Effector memory CD8-positive, alpha-beta T cell (primary cell): ENCODE measurements around the gene MRPL27.

ENCODE experiments used
- ATAC-seq: fragments of 150-1000 bp; cut with Tn5 transposase; replicated peaks from 2 replicates; pipeline ENCODE4 v1.10.0; 2021; ENCODE audit warnings: mild to moderate bottlenecking, moderate library complexity
- DNase-seq, 3 experiments: peaks; one replicate each; pipeline ENCODE4 v3.0.0; 2021
- H3K27ac Mint-ChIP-seq, 2 donors: one replicate each; pipeline ENCODE4 v1.8.0; 2022; ENCODE audit warnings: mild to moderate bottlenecking in 2 of 2, mixed read lengths in 2 of 2, moderate library complexity in 2 of 2
- H3K27me3 Mint-ChIP-seq, 2 donors: one replicate each; pipeline ENCODE4 v1.8.0; 2022; ENCODE audit warnings: mixed read lengths in 2 of 2
- H3K36me3 Mint-ChIP-seq: one replicate; pipeline ENCODE4 v1.8.0; 2022; ENCODE audit warnings: mild to moderate bottlenecking, moderate library complexity, mixed read lengths; ENCODE audit not compliant: insufficient read depth
- H3K4me1 Mint-ChIP-seq, 2 donors: one replicate each; pipeline ENCODE4 v1.8.0; 2022; ENCODE audit warnings: low read depth in 2 of 2, mixed read lengths in 2 of 2
- H3K4me3 Mint-ChIP-seq, 2 donors: one replicate each; pipeline ENCODE4 v1.8.0; 2022; ENCODE audit warnings: mild to moderate bottlenecking in 2 of 2, mixed read lengths in 2 of 2, moderate library complexity in 2 of 2
- H3K9me3 Mint-ChIP-seq, 2 donors: one replicate each; pipeline ENCODE4 v1.8.0; 2022; ENCODE audit warnings: mixed read lengths in 2 of 2

MRPL27 gene

GRCh38 chr17:50379351-50380132 is 6.6 kb upstream of the MRPL27 start:
- Mint-ChIP-seq H3K27ac (no peak overlapping the region), H3K4me1 (peaks cover 0 to 8% of the 10 kb centered on the region in 2 donors), H3K9me3 (no peaks in the 10 kb centered on the region), H3K4me3 (no peak overlapping the region), H3K36me3 (peaks cover 38% of the 10 kb centered on the region), H3K27me3 (no peaks in the 10 kb centered on the region)
- DNase-seq (no peak), ATAC-seq (no peak)

GRCh38 chr17:50375858-50376538 is 3.0 kb upstream of the MRPL27 start:
- no peak for ATAC-seq
- H3K27ac Mint-ChIP-seq, result no peak overlapping the region
- H3K36me3 Mint-ChIP-seq, result peaks cover 23% of the 10 kb centered on the region

DNA sequence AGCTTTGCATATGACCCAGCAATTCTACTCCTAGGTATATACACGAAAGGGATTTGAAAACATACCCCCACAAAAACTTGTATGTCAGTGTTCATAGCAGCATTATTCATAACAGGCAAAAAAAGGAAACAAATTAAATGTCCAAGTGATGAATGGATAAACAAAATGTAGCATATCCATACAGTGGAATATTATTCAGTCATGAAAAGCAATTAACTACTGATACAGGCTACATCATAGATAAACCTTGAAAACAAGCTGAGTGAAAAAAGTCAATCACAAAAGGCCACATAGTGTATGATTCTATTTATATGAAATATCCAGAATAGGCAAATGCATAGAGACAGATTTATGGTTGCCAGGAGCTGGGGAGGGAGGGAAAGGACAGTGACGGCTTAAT is 721 bp upstream of the MRPL27 start:
- DNase-seq, result no peak
- peak overlapping the region; percentile 96 to 99 for H3K4me3 Mint-ChIP-seq
- H3K27ac Mint-ChIP-seq, result peak overlapping the region; percentile 98
- H3K27me3 Mint-ChIP-seq, result no peaks in the 10 kb centered on the region
- peaks cover 26% of the 10 kb centered on the region for H3K36me3 Mint-ChIP-seq
- no peaks in the 10 kb centered on the region for H3K9me3 Mint-ChIP-seq
- no peak for ATAC-seq
- peaks cover 22% of the 10 kb centered on the region in 2 donors for H3K4me1 Mint-ChIP-seq

More at GRCh38 chr17:50375858-50376538, 3.0 kb upstream of the MRPL27 start:
- H3K4me1 Mint-ChIP-seq, result peaks cover 22% of the 10 kb centered on the region in 2 donors
- no peaks in the 10 kb centered on the region for H3K9me3 Mint-ChIP-seq
- H3K27me3 Mint-ChIP-seq, result no peaks in the 10 kb centered on the region
- H3K4me3 Mint-ChIP-seq, result no peak overlapping the region
- DNase-seq, result no peak

DNA sequence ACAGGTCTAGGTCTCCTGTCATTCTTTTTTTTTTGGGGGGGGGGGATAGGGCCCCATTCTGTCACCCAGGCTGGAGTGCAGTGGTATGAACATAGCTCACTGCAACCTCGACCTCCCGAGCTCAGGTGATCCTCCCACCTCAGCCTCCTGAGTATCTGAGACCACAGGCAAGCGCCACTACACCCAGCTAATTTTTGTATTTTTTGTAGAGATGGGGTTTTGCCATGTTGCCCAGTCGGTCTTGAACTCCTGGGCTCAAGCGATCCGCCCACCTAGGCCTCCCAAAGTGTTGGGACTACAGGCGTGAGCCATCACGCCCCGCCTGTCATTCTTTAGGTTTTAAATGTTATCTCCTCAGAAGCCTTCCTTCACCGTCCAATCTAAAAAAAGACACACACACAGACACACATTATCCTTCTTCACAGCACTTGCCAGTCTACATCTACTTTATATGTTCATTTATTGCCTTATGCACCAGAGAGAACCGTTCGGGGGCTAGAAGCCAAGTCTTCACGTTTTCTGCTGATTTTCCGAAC is 694 bp downstream of the MRPL27 start:
- peak overlapping the region; percentile 98 for H3K27ac Mint-ChIP-seq
- H3K9me3 Mint-ChIP-seq, result no peaks in the 10 kb centered on the region
- H3K4me1 Mint-ChIP-seq, result peaks cover 22 to 24% of the 10 kb centered on the region in 2 donors
- H3K36me3 Mint-ChIP-seq, result peaks cover 37% of the 10 kb centered on the region
- no peaks in the 10 kb centered on the region for H3K27me3 Mint-ChIP-seq
- ATAC-seq, result no peak
- no peak for DNase-seq
- H3K4me3 Mint-ChIP-seq, result peak overlapping the region; percentile 96 to 99

- H3K27ac Mint-ChIP-seq, result peak overlapping the region; percentile 38 to 98
- H3K4me1 Mint-ChIP-seq, result peaks cover 22 to 24% of the 10 kb centered on the region in 2 donors
- H3K4me3 Mint-ChIP-seq, result peak overlapping the region; percentile 96 to 99
- ATAC-seq (no peak), DNase-seq (no peak)
- peaks cover 37% of the 10 kb centered on the region for H3K36me3 Mint-ChIP-seq
- no peaks in the 10 kb centered on the region for H3K9me3 Mint-ChIP-seq
- H3K27me3 Mint-ChIP-seq, result no peaks in the 10 kb centered on the region
Observed at GRCh38 chr17:50371526-50371925, 1.5 kb downstream of the MRPL27 start.

DNA sequence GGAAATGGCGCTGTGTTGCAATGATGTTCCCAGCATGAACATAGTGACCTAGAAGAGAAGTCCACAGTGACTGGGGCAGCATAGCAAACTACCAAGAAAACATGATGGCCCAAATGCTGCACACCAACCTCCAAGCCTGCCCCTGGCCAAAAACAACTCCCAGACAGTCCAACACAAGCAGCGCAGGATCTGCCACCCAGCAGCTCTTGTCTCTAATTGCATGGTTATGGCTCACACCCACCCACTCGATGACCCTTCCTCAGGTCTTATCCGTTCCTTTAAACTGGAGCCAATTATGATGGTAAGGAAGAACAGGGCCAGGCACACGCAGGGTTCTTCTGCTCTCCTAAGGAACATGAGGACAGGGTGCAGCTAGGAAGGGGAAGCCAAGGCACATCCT is 2.9 kb downstream of the MRPL27 start:
- DNase-seq (no peak), ATAC-seq (no peak)
- no peak overlapping the region for H3K4me3 Mint-ChIP-seq
- no peaks in the 10 kb centered on the region for H3K27me3 Mint-ChIP-seq
- H3K9me3 Mint-ChIP-seq, result no peaks in the 10 kb centered on the region
- H3K4me1 Mint-ChIP-seq, result peaks cover 22 to 24% of the 10 kb centered on the region in 2 donors
- no peak overlapping the region for H3K27ac Mint-ChIP-seq
- peaks cover 37% of the 10 kb centered on the region for H3K36me3 Mint-ChIP-seq

DNA sequence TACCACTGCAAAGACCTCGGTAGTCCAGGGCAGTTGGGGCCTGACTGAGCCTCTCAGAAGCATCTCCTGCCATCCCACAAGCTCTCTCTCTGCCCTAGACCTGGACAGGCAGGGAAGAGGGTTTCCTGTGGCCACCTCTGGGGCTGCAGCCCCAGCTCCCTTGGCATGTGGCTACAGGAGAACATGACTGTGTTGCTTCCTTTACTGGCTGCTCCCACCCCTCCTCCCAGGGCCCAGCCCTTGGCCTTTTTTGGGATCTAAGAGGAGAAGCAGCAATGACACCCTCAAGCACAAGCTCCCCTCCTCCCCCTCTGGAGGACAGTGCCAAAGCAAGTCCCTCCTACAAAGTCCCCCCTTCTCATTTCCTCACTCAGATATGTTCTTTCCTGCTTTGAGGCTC is 5.6 kb downstream of the MRPL27 start:
- H3K36me3 Mint-ChIP-seq, result peaks cover 30% of the 10 kb centered on the region
- H3K27me3 Mint-ChIP-seq, result no peaks in the 10 kb centered on the region

GRCh38 chr17:50365649-50366393 is 7.2 kb downstream of the MRPL27 start:
- peaks cover 20% of the 10 kb centered on the region for H3K36me3 Mint-ChIP-seq
- no peak overlapping the region for H3K4me3 Mint-ChIP-seq
- H3K9me3 Mint-ChIP-seq, result no peaks in the 10 kb centered on the region
- ATAC-seq (no peak), DNase-seq (no peak)
- peaks cover 9 to 10% of the 10 kb centered on the region in 2 donors for H3K4me1 Mint-ChIP-seq
- no peaks in the 10 kb centered on the region for H3K27me3 Mint-ChIP-seq
- no peak overlapping the region for H3K27ac Mint-ChIP-seq

More for the DNA sequence above, 5.6 kb downstream of the MRPL27 start:
- Mint-ChIP-seq H3K4me3 (no peak overlapping the region), H3K9me3 (no peaks in the 10 kb centered on the region), H3K27ac (no peak overlapping the region), H3K4me1 (peaks cover 15 to 16% of the 10 kb centered on the region in 2 donors)
- ATAC-seq, result no peak
- no peak for DNase-seq

GRCh38 chr17:50365165-50365564 is 7.8 kb downstream of the MRPL27 start:
- Mint-ChIP-seq H3K27me3 (no peaks in the 10 kb centered on the region), H3K27ac (no peak overlapping the region), H3K4me3 (no peak overlapping the region), H3K36me3 (peaks cover 19% of the 10 kb centered on the region), H3K4me1 (peaks cover 9 to 13% of the 10 kb centered on the region in 2 donors), H3K9me3 (no peaks in the 10 kb centered on the region)
- DNase-seq (no peak), ATAC-seq (no peak)

- ATAC-seq (no peak), DNase-seq (no peak)
- no peak overlapping the region for H3K27ac Mint-ChIP-seq
- H3K4me1 Mint-ChIP-seq, result peaks cover 9 to 13% of the 10 kb centered on the region in 2 donors
- H3K36me3 Mint-ChIP-seq, result peaks cover 15% of the 10 kb centered on the region
- no peaks in the 10 kb centered on the region for H3K9me3 Mint-ChIP-seq
- no peaks in the 10 kb centered on the region for H3K27me3 Mint-ChIP-seq
- H3K4me3 Mint-ChIP-seq, result no peak overlapping the region
Observed at GRCh38 chr17:50364715-50365114, 8.3 kb downstream of the MRPL27 start.

DNA sequence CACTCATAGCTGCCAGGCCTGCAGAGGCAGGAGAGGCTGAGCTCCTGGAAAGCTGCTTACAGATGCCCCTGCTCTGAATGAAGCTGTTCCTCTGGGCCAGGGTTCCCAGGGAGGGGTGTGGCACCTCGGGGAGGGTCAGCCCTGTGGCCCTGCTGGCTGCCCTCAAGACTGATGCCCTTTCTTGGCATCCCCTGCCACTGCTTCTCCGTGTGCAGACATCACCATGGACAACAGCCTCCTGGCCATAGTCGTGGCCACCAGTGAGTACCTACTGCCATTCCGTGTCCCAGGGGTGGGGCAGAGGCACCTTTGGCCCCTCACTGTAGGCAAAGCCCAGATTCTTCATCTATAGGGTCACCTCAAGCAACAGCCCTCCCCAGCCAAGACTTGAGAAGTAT is 8.9 kb downstream of the MRPL27 start:
- no peaks in the 10 kb centered on the region for H3K9me3 Mint-ChIP-seq
- peaks cover 15% of the 10 kb centered on the region for H3K36me3 Mint-ChIP-seq
- H3K27me3 Mint-ChIP-seq, result no peaks in the 10 kb centered on the region
- ATAC-seq, result no peak
- DNase-seq, result no peak
- peak overlapping the region in 1 of 2 donors; percentile 16 for H3K27ac Mint-ChIP-seq
- peaks cover 9 to 14% of the 10 kb centered on the region in 2 donors for H3K4me1 Mint-ChIP-seq
- no peak overlapping the region for H3K4me3 Mint-ChIP-seq

GRCh38 chr17:50363217-50364060 is 9.5 kb downstream of the MRPL27 start:
- Mint-ChIP-seq H3K27me3 (no peaks in the 10 kb centered on the region), H3K36me3 (peaks cover 15% of the 10 kb centered on the region), H3K9me3 (no peaks in the 10 kb centered on the region), H3K4me1 (peaks cover 9 to 14% of the 10 kb centered on the region in 2 donors), H3K27ac (peak overlapping the region in 1 of 2 donors; percentile 16), H3K4me3 (no peak overlapping the region)
- no peak for ATAC-seq
- no peak for DNase-seq
